ENCODE measurements around the gene ATP6V0A4.
"Not testable (repeated sequence)": the region's sequence is repeated elsewhere in the genome, so short reads cannot be mapped to it uniquely, and the experiment has no call there.

ATP6V0A4 gene

DNA sequence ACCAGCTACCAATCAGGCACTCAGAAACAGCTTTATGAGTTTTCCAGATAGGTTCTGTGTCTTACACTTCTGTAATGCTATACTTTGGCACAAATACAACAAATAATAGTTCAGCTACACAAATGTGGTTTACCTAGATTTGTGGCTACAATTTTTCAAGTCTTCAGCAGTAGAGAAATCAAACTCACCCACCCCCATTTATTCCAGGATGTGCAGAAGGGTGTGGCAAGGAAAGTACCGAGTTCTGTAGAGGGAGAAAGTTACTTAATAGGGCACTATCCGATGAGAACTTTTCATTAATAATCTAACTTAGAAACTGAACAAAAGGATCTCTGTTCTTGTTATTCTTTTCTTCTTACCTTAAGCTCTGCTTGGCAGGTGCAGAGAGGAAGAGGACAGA, 30.3 kb upstream of the ATP6V0A4 start:
- Histone ChIP-seq H3K9ac (ENCODE audit: low read length) (no peak overlapping the region), H3K36me3 (ENCODE audit: insufficient read depth, low read length) (no peaks in the 10 kb centered on the region), H3K4me3 (ENCODE audit: low read depth in 1 of 2, low read length in 2 of 2) (no peak overlapping the region), H3K27me3 (ENCODE audit: control insufficient read depth in 1 of 2, insufficient read depth in 2 of 2, low read length in 2 of 2) (no peaks in the 10 kb centered on the region), H3K27ac (ENCODE audit: low read depth, low read length) (no peak overlapping the region), H3K4me1 (ENCODE audit: insufficient read depth, low read length) (no peaks in the 10 kb centered on the region), H3K9me3 (ENCODE audit: low read length) (no peaks in the 10 kb centered on the region)

DNA sequence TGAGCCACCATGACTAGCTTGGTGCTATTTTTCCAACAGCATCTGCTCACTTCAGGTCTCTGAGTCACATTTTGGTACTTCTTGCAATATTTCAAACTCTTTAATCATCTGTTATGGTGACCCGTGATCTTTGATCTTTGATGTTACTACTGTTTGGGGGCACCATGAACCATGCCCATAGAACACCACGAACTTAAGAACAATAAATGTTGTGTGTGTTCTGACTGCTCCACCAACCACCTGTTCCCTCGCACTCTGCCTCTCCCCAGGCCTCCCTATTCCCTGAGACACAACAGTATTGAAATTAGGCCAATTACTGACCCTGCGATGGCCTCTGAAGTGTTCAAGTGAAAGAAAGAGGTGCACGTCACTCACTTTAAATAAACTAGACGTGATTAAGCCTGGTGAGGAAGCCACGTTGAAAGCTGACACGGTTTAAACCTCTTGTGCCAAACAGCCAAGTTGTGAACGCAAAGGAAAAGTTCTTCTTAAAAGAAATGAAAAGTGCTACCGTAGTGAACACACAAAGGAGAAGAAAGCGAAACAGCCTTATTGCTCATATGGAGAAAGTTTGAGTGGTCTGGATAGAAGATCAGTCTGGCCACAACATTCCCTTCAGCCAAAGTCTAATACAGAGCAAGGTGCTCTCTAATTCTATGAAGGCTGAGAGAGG, 27.2 kb upstream of the ATP6V0A4 start:
- Histone ChIP-seq H3K9me3 (ENCODE audit: low read length) (no peaks in the 10 kb centered on the region), H3K27ac (ENCODE audit: low read depth, low read length) (no peak overlapping the region), H3K27me3 (ENCODE audit: control insufficient read depth in 1 of 2, insufficient read depth in 2 of 2, low read length in 2 of 2) (no peaks in the 10 kb centered on the region), H3K9ac (ENCODE audit: low read length) (no peak overlapping the region), H3K4me1 (ENCODE audit: insufficient read depth, low read length) (no peaks in the 10 kb centered on the region), H3K4me3 (ENCODE audit: low read depth in 1 of 2, low read length in 2 of 2) (no peak overlapping the region), H3K36me3 (ENCODE audit: insufficient read depth, low read length) (no peaks in the 10 kb centered on the region)

DNA sequence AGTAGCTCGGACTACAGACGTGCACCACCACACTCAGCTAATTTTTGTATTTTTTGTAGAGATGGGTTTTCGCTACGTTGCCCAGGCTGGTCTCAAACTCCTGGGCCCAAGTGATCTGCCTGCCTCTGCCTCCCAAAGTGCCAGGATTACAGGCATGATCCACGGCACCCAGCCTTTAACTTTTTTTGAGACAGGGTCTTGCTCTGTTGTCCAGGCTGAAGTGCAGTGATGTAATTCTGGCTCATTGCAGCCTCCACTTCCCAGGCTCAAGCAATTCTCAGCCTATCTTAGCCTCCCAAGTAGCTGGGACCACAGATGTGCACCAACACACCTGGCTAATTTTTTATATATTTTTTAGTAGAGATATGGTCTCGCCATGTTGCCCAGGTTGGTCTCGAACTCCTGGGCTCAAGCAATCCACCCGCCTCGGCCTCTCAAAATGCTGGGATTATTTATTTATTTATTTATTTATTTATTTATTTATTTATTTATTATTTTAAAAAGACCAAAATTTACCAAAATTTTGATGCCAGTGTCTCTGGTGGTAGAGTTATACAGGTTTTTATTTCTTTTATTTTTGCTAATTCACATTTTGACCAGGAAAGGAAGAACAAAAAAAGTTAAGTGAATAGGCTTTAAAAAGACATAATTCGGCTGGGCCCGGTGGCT, 25.0 kb upstream of the ATP6V0A4 start:
- Histone ChIP-seq H3K4me1 (ENCODE audit: insufficient read depth, low read length) (no peaks in the 10 kb centered on the region), H3K36me3 (ENCODE audit: insufficient read depth, low read length) (no peaks in the 10 kb centered on the region), H3K9ac (ENCODE audit: low read length) (no peak overlapping the region), H3K27ac (ENCODE audit: low read depth, low read length) (no peak overlapping the region), H3K4me3 (ENCODE audit: low read depth in 1 of 2, low read length in 2 of 2) (no peak overlapping the region), H3K27me3 (ENCODE audit: control insufficient read depth in 1 of 2, insufficient read depth in 2 of 2, low read length in 2 of 2) (no peaks in the 10 kb centered on the region), H3K9me3 (ENCODE audit: low read length) (no peaks in the 10 kb centered on the region)

DNA sequence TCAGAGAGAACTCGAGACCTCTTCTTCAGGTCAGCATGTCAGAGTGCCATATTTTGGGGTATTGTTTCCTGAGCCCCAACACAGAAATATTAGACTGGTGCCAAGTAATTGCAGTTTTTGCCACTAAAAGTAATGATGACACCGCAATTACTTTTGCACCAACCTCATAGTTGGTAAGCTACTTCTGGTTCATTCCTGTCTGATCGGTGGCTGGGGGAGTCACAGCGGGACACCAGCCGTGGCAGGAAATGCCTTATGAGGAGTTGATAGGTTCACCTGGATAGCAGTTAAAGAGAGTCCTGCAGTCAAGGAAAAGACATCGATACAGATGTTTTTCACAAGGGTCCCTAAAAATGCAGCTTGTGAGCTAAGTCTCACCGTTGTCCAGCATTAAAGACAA, 23.9 kb upstream of the ATP6V0A4 start:
- H3K4me1 ChIP-seq (ENCODE audit: insufficient read depth, low read length) = no peaks in the 10 kb centered on the region
- no peak overlapping the region for H3K4me3 ChIP-seq (ENCODE audit: low read depth in 1 of 2, low read length in 2 of 2)
- H3K27ac ChIP-seq (ENCODE audit: low read depth, low read length) = no peak overlapping the region
- no peak overlapping the region for H3K9ac ChIP-seq (ENCODE audit: low read length)
- no peaks in the 10 kb centered on the region for H3K9me3 ChIP-seq (ENCODE audit: low read length)
- no peaks in the 10 kb centered on the region for H3K27me3 ChIP-seq (ENCODE audit: control insufficient read depth in 1 of 2, insufficient read depth in 2 of 2, low read length in 2 of 2)
- no peaks in the 10 kb centered on the region for H3K36me3 ChIP-seq (ENCODE audit: insufficient read depth, low read length)

DNA sequence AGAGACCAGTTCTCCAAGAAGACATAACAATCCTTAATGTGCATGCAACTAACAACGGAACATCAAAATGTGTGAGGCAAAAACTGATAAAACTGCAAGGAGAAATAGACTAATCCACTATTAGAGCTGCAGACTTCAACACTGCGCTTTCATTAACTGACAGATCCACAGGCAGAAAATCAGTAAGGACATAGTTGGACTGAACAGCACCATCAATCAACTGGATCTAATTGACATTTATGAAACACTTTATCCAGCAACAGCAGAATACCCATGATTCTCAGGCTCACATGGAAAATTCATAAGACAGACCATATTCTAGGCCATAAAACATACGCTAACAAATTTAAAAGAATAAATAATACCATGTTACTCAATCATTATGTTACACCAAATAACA, 21.6 kb upstream of the ATP6V0A4 start:
- Histone ChIP-seq H3K9me3 (ENCODE audit: low read length) (no peaks in the 10 kb centered on the region), H3K27me3 (ENCODE audit: control insufficient read depth in 1 of 2, insufficient read depth in 2 of 2, low read length in 2 of 2) (no peaks in the 10 kb centered on the region), H3K36me3 (ENCODE audit: insufficient read depth, low read length) (no peaks in the 10 kb centered on the region), H3K4me1 (ENCODE audit: insufficient read depth, low read length) (no peaks in the 10 kb centered on the region), H3K4me3 (ENCODE audit: low read depth in 1 of 2, low read length in 2 of 2) (no peak overlapping the region), H3K9ac (ENCODE audit: low read length) (no peak overlapping the region), H3K27ac (ENCODE audit: low read depth, low read length) (no peak overlapping the region)

DNA sequence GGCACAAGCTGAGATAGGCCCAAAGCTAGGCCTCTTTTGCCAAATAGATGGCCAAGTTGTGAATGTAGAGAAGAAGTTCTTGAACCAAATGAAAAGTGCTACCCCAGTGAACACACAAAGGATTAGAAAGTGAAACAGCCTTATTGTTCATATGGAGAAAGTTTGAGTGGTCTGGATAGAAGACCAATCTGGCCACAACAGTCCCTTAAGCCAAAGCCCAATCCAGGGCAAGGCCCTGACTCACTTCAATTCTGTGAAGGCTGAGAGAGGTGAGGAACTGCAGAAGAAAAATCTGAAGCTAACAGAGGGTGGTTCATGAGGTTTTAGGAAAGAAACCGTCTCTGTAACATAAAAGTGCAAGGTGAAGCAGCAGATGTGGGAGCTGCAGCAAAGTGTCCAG, 18.7 kb upstream of the ATP6V0A4 start:
- no peak overlapping the region for H3K4me3 ChIP-seq (ENCODE audit: low read depth in 1 of 2, low read length in 2 of 2)
- no peak overlapping the region for H3K9ac ChIP-seq (ENCODE audit: low read length)
- H3K36me3 ChIP-seq (ENCODE audit: insufficient read depth, low read length) = no peaks in the 10 kb centered on the region
- H3K4me1 ChIP-seq (ENCODE audit: insufficient read depth, low read length) = no peaks in the 10 kb centered on the region
- H3K27ac ChIP-seq (ENCODE audit: low read depth, low read length) = no peak overlapping the region
- H3K9me3 ChIP-seq (ENCODE audit: low read length) = no peaks in the 10 kb centered on the region
- no peaks in the 10 kb centered on the region for H3K27me3 ChIP-seq (ENCODE audit: control insufficient read depth in 1 of 2, insufficient read depth in 2 of 2, low read length in 2 of 2)

DNA sequence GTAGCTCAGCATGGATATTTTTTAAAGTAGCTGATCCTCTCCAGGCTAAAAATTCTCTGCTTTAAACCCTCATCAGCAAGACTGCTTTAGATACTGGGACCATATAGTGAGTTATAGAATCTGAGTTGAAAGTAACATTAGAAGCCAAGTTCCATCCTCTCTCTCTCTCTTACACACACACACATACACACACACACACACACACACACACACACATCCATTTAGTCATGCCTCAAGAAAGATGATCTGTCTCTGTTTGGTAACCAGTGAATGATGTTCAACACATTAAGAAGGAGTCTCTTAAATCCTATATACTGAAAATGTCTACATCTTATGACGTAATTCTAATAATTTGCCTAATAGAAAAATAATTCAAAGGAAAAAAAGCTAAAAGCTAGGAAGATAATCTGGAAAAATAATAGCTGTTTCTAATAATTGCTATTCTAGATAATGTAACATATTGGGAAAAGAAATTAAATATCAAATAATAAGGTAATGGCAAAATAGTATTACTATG, 16.9 kb upstream of the ATP6V0A4 start:
- Histone ChIP-seq H3K4me3 (ENCODE audit: low read depth in 1 of 2, low read length in 2 of 2) (no peak overlapping the region), H3K27me3 (ENCODE audit: control insufficient read depth in 1 of 2, insufficient read depth in 2 of 2, low read length in 2 of 2) (no peaks in the 10 kb centered on the region), H3K27ac (ENCODE audit: low read depth, low read length) (no peak overlapping the region), H3K4me1 (ENCODE audit: insufficient read depth, low read length) (no peaks in the 10 kb centered on the region), H3K9me3 (ENCODE audit: low read length) (no peaks in the 10 kb centered on the region), H3K36me3 (ENCODE audit: insufficient read depth, low read length) (no peaks in the 10 kb centered on the region), H3K9ac (ENCODE audit: low read length) (no peak overlapping the region)

DNA sequence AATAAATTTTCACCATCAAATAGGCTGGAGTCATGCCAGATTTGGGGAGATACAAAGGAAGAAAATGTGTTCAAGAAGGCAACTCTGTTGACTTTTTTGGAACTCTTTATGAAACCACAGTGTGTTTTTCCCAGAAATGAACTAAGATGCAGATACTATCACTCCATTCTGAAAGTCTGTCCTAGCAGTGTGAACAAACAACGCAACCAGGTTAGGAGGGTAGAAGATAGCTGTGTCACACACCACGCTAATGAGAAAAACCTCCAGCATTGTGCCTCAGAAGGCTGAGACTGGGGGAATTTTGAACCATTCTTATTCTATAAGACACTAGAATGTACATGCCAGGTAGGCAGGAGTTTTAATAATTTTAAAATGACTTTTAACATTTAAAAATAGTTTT, 15.9 kb upstream of the ATP6V0A4 start:
- Histone ChIP-seq H3K27me3 (ENCODE audit: control insufficient read depth in 1 of 2, insufficient read depth in 2 of 2, low read length in 2 of 2) (no peaks in the 10 kb centered on the region), H3K9me3 (ENCODE audit: low read length) (no peaks in the 10 kb centered on the region), H3K4me1 (ENCODE audit: insufficient read depth, low read length) (no peaks in the 10 kb centered on the region)

DNA sequence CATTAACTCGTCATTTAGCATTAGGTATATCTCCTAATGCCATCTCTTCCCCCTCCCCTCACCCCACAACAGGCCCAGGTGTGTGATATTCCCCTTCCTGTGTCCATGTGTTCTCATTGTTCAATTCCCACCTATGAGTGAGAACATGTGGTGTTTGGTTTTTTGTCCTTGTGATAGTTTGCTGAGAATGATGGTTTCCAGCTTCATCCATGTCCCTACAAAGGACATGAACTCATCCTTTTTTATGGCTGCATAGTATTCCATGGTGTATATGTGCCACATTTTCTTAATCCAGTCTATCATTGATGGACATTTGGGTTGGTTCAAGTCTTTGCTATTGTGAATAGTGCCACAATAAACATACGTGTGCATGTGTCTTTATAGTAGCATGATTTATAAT, 13.3 kb upstream of the ATP6V0A4 start:
- not testable (repeated sequence) for H3K4me3 ChIP-seq (ENCODE audit: low read depth in 1 of 2, low read length in 2 of 2); H3K9ac ChIP-seq (ENCODE audit: low read length); H3K27ac ChIP-seq (ENCODE audit: low read depth, low read length); H3K4me1 ChIP-seq (ENCODE audit: insufficient read depth, low read length); H3K27me3 ChIP-seq (ENCODE audit: control insufficient read depth in 1 of 2, insufficient read depth in 2 of 2, low read length in 2 of 2); H3K9me3 ChIP-seq (ENCODE audit: low read length); H3K36me3 ChIP-seq (ENCODE audit: insufficient read depth, low read length)

More for the DNA sequence above, 15.9 kb upstream of the ATP6V0A4 start:
- Histone ChIP-seq H3K36me3 (ENCODE audit: insufficient read depth, low read length) (no peaks in the 10 kb centered on the region), H3K9ac (ENCODE audit: low read length) (no peak overlapping the region), H3K27ac (ENCODE audit: low read depth, low read length) (no peak overlapping the region), H3K4me3 (ENCODE audit: low read depth in 1 of 2, low read length in 2 of 2) (no peak overlapping the region)

DNA sequence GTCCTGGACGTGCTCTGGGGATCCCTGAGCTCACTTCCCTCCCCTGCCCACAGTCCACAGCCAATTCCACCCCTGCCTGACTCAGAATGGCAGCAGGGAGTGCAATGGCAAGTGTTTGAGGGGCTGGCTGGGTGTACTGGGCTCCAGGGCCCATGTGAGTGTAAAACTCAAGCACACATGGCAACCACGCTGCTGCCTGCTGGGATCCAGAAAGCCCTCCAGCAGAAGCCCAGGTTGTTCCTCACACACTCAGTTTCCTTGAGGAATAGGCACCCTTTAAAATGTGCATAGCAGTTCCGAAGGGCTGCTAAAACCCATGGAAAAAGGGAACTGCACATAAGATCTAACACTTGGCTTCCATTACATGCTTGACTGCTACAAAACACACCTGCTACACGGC, 11.3 kb upstream of the ATP6V0A4 start:
- Histone ChIP-seq H3K9me3 (ENCODE audit: low read length) (no peaks in the 10 kb centered on the region), H3K4me1 (ENCODE audit: insufficient read depth, low read length) (no peaks in the 10 kb centered on the region), H3K27ac (ENCODE audit: low read depth, low read length) (no peak overlapping the region), H3K36me3 (ENCODE audit: insufficient read depth, low read length) (no peaks in the 10 kb centered on the region), H3K9ac (ENCODE audit: low read length) (no peak overlapping the region), H3K27me3 (ENCODE audit: control insufficient read depth in 1 of 2, insufficient read depth in 2 of 2, low read length in 2 of 2) (no peaks in the 10 kb centered on the region), H3K4me3 (ENCODE audit: low read depth in 1 of 2, low read length in 2 of 2) (no peak overlapping the region)

DNA sequence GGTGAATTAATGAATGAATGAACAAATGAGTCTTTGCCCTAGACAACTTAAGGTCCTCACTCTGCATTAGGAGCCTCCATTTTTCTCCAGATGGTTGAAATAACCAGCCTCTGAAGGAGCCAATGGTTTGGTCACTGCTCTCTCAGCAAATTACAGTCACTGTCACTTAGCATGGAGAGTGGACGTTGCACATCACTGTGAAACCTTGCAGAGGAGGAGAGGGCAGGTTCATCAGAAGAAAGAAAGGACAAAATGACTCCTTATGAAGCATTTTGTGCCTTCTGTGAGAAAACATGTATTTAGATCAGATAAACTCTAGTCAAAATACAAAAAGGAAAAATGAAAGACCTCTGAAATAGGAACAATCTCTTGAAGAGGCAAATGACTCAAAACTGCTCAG, 6.6 kb upstream of the ATP6V0A4 start:
- H3K36me3 ChIP-seq (ENCODE audit: insufficient read depth, low read length) = no peaks in the 10 kb centered on the region
- no peaks in the 10 kb centered on the region for H3K9me3 ChIP-seq (ENCODE audit: low read length)
- H3K9ac ChIP-seq (ENCODE audit: low read length) = no peak overlapping the region
- H3K27ac ChIP-seq (ENCODE audit: low read depth, low read length) = no peak overlapping the region
- no peaks in the 10 kb centered on the region for H3K4me1 ChIP-seq (ENCODE audit: insufficient read depth, low read length)
- H3K27me3 ChIP-seq (ENCODE audit: control insufficient read depth in 1 of 2, insufficient read depth in 2 of 2, low read length in 2 of 2) = no peaks in the 10 kb centered on the region
- no peak overlapping the region for H3K4me3 ChIP-seq (ENCODE audit: low read depth in 1 of 2, low read length in 2 of 2)

DNA sequence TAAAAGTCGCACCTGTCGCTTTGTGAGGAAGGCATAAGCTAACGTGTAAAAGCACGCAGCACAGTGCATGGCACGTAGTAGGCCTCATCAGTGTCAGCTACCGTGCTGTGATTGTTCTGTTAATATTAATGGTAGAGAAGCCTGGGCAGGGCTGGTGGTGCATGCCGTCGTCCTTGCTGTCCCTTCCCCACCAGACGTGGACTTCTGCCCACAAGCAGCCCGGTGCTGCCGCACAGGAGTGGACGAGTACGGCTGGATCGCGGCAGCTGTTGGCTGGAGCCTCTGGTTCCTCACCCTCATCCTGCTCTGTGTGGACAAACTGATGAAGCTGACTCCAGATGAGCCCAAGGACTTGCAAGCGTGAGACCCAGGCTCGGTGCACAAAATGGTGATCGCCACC, 4.7 kb upstream of the ATP6V0A4 start:
- H3K4me1 ChIP-seq (ENCODE audit: insufficient read depth, low read length) = no peaks in the 10 kb centered on the region
- H3K27ac ChIP-seq (ENCODE audit: low read depth, low read length) = no peak overlapping the region
- H3K9me3 ChIP-seq (ENCODE audit: low read length) = no peaks in the 10 kb centered on the region
- peaks cover 0 to 3% of the 10 kb centered on the region in 2 donors for H3K27me3 ChIP-seq (ENCODE audit: control insufficient read depth in 1 of 2, insufficient read depth in 2 of 2, low read length in 2 of 2)
- no peaks in the 10 kb centered on the region for H3K36me3 ChIP-seq (ENCODE audit: insufficient read depth, low read length)
- H3K4me3 ChIP-seq (ENCODE audit: low read depth in 1 of 2, low read length in 2 of 2) = no peak overlapping the region
- H3K9ac ChIP-seq (ENCODE audit: low read length) = no peak overlapping the region
